HG03175 (cell line): ENCODE data around the gene EMC8.

Experiments
- ATAC-seq: cut with Tn5 transposase; IDR thresholded peaks from one replicate; pipeline ENCODE4 v1.9.1; 2021; ENCODE audit warnings: mild to moderate bottlenecking, moderate library complexity; ENCODE audit not compliant: unreplicated experiment

The EMC8 gene

DNA sequence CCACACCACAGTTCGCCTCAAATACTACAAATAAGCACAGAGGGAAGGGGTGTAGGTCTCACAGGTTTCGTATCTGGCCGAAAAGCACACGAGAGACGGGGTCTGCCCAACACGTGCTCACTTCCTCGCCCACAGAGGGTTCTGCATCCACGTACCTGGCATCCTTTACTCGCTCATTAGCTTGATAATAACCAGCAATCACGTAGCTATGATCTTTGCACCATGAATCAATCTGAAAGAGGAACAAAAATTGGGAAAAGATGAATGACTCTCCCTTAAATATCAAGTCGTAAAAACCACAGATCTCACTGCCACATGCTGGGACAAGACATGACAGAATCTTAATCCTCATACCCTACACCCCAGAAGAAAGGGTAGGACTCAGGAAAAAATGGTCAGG, 10.5 kb downstream of the EMC8 start:
- no peak for ATAC-seq

DNA sequence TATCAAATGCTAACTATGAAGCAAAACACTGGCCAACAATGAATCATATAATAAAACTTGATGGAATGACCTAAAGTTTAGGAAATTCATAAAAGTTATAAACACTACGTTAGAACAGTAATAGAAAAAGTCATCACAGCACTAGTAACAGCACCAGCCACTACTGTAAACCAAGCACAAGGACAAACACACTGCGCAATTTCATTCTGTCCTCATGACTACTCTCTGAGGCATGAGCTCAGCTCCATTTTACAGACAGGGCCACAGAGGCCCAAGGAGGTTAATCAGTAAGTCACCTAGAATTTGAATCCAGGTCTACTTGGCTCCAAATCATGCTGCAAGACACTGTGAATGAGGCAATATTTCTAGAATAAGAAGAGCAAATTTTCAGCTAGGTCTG, 13.4 kb downstream of the EMC8 start:
- no peak for ATAC-seq

DNA sequence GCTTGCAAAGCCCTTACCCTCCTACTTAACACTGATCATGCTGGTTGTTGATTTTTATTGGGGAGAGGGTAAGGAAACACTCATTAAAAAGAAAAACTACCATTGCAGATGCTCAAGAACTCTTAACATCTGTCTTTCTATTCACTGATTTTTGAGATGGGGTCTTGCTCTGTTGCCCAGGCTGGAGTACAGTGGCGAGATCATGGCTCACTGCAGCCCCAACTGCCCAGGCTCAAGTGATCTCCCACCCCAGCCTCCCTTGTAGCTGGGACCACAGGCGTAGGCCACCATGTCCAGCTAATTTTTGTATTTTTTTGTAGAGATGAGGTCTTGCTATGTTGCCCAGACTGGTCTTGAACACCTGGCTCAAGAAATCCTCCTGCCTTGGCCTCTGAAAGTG, 14.5 kb downstream of the EMC8 start:
- no peak for ATAC-seq

DNA sequence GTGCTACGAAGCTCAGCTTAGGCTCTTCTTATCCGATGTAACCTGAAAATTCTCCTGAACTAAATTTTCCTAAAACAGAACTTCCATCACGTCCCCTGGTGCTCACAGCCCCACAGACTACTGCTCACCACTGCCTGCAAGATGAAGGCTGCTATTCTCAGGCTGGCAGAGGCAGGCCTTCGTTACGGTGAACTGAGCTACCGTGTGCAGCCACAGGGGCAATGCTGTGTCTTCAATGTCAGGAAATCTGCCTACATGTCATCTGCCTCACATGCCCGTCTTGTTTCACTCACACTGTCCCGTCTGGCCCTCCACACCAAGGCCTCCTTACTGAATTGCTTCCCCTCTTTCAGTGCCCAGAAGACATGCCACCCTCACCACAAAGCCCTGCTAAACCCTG, 15.9 kb downstream of the EMC8 start:
- no peak for ATAC-seq

DNA sequence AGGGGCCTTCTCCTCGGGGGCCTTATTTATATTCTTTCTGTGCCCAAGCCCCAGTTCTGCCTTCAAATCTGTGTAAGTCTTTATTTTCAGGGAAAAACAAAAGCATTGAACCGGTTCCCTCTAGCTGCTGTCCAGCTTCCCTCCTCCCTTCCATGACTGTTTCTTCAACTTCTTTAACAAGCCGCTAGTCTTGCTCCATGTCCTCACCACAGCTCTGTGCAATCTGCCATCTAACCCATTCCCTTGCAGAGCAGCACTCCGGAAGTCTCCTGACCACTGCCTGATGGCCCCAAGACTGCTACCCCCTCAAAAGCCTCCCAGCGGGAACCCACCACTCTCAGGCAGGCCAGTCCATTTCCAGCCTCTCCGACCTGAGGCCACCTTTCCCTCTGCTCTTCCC, 16.9 kb downstream of the EMC8 start:
- no peak for ATAC-seq

DNA sequence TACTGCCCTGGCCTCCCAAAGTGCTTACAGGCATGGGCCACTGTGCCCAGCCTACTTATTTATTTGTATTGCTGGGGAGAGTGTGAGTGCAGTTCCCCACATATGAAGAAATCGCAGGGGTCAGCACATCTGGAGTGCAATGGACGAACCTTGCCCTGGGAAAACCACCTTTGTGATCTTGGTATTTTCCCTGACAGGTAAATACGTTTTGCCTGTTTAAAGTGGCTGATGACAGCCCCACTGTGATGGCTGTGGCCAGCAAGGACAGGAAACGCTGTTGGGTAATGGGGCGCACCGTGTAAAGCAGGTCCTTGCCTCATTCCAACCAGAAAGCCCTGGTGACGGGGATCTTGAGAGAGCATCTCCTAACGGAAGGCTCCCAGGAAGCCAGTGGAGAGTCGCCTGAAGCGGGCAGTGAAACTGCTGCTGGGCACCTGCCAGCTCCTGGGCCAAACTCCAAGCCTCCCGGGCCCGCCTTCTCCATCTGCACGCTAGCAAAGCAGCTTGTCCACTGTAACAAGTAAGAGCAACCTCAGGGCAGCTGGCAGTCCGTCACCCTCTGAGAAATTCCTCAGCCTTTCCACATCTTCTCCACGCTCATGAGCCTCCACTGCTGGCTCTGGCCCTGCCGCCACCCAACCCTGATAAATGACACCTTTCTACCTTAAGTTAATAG, 17.5 kb downstream of the EMC8 start:
- no peak for ATAC-seq

DNA sequence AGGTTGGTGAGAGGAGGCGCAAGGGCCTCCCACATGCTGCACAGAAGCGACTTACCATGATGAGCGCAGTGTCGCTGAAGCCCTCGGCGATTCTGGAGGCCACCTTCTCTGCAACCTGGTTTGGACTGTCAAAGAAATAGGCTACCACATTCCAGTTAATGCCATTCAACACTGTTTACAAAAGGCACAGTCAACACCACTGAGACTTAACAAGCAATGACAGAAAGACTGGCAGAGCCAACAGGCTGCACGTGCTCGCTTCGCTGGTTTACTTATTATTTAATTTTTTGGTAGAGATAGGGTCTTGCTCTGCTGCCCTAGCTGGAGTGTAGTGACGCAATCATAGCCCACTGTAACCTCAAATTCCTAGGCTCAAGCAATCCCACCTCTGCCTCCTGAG, 18.2 kb downstream of the EMC8 start:
- ATAC-seq, result no peak

DNA sequence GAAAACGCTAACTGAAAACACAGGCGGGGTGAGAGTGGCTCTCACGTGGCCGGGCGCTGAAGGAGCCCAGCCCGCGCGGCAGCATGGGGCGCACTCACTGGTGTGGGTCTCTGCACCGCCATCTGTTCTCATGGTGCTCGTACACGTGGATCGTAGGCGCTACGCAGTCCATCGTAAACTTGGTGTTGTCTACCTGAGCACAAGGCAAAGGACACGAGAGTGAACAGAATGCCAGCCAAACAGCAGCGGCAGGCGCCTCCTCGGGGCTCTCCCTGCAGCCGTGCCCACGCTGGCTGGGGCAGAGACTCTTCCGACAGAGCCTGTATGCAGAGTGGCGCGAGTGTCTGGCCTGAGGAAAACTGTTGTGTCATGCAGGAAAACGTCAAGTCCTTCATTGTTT, 19.1 kb downstream of the EMC8 start:
- ATAC-seq, result no peak

DNA sequence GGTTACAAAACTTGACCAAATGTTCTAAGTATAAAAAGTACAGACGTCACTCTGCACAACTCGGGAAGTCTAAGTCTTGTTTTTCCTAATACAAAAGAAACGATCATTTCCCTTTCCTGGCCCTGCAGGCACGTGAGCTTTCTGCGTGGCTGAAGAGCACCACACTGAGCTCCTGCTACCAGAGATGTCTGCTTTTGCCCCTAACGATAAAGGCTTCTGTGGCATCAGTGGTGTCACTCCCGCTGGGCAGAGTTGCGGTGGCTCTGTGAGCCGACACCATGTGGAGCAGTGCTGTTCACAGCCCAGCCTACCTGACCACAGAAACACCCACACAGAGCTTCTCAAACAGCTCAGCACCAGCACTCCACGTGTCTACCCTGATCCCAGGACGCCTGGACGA, 20.5 kb downstream of the EMC8 start:
- ATAC-seq, result no peak

DNA sequence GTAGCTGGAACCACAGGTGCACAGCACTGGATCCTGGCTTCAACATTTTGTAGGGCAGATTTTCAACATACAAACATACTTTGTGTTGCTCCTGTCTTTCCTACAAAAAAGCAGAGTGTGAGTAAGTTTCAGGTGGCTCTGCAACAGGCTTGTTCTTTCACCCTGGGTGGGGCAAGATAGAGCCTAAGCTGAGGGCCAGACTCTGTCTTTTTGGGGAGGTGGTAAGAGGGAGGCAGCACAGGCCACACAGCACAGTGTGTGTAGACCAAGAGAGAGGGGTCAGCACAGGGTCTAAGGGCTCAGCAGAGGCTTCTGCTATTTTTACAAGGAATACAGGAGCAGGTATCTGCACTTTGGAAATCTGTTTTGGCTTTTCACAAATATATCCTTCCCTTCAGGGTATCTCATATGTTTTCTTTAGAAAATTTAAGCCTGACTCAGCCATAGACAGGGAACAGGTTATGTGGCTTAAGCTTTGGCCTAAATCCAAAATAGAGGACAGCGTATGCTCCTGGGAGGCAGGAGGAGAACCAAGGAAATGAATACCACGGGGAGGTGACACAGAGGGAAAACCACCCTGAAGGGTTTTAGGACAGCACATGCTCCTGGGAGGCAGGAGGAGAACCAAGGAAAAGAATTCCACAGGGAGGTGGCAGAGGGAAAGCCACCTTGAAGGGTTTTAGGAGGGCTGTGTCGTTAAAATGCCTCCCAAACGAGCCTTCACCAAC, 21.6 kb downstream of the EMC8 start:
- ATAC-seq, result no peak

DNA sequence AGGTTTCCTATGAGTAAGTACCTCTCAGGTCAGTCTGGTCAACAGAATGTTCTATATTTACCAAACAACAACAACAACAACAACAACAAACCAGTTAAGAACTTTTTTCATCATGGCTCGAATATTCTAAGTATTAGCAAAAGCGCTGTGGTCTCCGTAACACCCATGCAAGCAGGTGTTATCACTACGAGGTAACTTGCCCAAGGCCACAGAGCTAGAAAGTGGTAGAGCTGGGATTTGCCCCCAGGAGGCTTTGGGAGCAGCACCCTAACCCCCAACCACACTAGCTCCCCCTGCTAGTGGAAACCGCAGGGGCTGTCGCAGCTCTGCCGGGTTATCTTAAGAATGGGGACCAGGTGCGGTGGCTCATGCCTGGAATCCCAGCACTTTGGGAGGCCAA, 24.5 kb downstream of the EMC8 start:
- ATAC-seq, result no peak

DNA sequence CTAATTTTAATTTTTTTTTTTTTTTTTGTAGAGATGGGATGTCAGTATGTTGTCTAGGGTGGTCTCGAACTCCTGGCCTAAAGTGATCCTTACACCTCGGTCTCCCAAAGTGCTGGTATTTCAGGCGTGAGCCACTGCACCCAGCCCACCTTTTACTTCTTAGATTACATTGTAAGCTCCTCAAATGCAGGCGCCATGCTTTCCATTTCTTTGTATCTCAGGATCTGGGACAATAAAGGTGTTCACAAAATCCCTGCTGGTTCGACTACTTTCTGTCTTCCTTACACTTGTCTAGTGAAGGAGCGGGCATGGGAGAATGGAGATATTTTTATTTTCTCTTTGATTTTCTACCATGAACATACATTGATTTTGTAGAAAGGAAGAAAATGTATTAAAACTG, 25.2 kb downstream of the EMC8 start:
- ATAC-seq, result no peak

DNA sequence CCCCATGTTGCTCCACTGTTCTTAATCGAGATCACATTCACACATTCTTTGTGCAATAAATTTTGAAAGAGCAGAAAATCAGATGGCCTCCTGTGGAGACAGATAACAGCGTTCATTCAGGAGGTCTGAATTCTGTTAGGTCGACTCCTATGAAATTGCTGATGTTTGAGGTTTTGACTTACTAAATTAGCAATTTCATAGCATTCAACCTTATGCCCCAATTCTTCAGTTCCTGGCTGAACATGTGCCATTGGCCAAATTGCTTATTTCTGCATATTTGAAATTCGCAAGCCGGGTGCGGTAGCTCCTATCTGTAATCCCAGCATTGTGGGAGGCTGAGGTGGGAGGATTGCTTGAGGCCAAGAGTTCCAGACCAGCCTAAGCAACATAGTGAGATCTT, 26.3 kb downstream of the EMC8 start:
- no peak for ATAC-seq

DNA sequence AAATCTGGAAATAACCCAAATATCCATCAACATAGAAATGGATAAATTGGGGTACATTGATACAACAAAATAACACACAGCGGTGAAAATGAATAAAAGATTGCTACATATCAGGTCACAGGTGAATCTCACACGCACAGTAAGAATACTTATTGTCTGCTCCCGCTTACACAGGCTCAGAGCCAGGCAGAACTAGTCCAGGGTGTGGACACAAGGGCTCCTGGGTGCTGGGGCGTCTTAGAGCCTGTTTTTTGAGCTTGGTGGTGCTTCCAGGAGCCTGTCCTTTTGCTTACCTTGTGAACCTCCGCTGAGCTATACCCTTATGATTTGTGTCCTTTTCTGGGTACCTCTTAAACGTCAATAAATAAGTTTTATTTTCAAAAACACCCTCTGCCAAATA, 28.6 kb downstream of the EMC8 start:
- no peak for ATAC-seq

DNA sequence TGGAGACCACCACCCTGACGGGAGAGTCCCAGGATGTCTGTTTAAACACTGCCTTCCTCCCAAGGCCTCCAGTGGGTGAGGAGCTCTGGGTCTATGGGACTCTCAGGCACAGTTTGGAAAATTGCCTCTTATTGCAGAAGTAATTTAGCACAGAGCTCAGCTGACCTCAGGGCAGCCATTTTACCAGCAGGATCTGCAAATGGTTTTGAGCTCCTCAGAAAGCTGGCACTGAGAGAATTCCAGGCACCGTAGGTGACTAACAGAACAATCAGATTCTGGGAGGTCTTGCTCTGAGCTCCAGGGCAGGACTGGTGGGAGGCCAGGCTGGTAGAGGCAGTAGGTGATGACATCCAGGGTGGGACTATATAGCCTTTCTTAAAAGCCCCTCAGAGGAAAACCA, 31.1 kb downstream of the EMC8 start:
- ATAC-seq, result no peak

DNA sequence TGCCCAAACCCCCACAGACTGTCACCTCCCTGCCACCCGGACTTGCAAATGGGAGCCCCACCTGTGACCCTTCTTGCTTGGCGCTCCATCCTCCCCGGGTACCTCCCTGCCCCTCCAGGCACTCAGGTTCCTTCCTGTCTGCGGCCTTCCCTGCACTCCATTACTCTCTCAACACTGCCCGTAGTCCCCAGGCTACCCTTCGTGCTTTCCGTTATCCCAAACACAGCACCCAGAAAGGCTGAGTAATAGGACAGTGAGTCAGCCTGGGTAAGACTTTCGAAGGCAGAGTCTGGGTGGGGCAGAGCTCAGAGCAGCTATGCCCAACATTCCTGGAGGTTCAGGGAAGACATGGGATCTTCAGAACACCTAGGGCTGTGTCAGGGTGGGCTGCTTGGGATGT, 31.8 kb downstream of the EMC8 start:
- ATAC-seq, result no peak

DNA sequence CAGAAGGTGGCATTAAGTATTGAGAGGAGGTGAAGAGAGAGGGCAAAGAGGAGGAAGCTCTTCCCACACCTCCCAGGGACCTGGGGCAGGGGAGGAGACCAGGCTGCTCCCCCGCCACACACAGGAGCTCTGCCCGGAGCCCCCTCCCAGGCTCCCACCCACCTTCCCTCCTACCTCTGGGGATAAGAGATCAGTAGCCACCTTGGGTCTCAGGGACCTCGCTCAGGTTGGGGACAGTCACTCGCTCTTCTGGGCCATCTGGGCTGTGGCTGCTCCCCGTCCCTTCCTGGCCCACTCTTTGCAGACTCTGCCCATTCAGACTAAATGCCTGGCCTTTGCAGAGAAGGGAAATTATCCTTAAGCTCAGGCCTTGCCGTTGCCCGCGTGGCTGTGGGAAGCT, 33.6 kb downstream of the EMC8 start:
- ATAC-seq, result no peak

DNA sequence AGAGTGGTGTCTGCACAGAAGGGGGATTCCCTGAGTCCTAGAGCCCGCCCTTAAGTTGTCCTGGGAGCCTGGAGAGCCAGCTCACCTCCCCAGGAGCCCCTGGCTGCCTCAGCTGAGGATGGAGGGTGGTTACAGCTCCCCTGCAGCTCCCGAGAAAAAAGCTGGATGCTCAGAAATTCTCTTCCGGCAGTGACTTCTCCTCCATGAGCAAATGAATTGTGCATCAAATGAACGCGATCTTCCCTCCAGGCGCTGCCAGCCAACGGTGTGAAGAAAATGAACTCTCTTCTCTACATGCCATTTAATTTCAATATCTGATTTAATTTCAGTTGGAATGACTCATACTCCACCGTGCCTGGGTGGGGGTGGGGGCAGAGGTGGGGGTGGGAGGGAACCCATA, 34.1 kb downstream of the EMC8 start:
- ATAC-seq, result no peak

DNA sequence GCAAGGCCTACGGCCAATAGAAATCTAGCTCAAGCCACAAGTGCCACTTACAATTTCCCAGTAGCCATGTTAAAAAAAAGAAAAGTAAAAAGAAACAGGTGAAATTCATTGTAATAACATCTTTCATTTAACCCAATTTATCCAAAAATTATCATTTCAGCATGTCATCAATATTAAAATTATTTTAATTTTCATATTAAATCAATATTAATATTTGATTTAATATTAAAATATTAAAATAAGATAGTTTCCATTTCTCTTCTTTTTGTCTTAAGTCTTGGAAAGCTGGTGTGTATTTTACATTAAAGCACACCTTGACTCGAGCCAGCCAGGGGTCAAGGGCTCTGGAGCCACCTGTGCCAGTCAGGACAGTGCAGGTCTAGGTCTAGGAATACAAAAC, 35.7 kb downstream of the EMC8 start:
- ATAC-seq, result no peak

DNA sequence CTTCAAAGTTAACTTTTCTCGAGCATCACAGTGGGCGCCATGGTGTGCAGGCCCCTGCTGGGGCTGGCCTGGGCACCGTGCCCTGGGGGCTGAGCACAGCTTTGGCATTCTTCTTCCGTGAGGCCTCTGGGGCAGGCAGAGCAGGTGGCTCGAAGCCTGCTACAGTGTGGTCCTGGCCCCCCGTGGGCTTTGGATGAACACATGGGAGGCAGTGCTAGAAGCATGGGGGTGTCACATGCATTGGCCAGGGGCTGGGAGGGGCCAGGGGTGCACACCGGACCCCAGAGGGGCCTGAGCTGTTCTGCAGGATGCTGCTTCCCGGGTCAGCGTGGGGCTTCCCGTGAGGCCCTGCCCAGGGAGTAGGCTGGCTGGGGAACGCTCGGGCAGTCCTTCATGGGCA, 36.4 kb downstream of the EMC8 start:
- no peak for ATAC-seq

DNA sequence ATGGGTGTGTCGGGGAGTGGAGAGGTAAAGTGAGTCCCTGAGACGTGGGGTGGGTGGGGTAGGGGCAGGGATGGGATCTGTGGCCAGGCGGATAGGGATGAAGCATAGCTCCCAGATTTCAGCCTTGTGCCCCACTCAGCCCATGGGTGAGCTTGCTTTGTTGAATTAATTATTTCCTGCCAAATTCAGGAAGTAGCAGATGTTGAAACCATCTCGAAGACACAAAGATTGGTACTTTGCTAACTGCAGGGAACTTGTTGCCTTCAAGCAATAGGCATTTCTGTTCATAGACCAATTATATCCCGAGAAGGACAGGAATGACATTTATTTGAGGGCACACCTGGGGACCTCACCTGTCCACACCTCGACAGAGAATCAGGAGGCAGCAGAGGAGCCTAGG, 37.5 kb downstream of the EMC8 start:
- no peak for ATAC-seq

DNA sequence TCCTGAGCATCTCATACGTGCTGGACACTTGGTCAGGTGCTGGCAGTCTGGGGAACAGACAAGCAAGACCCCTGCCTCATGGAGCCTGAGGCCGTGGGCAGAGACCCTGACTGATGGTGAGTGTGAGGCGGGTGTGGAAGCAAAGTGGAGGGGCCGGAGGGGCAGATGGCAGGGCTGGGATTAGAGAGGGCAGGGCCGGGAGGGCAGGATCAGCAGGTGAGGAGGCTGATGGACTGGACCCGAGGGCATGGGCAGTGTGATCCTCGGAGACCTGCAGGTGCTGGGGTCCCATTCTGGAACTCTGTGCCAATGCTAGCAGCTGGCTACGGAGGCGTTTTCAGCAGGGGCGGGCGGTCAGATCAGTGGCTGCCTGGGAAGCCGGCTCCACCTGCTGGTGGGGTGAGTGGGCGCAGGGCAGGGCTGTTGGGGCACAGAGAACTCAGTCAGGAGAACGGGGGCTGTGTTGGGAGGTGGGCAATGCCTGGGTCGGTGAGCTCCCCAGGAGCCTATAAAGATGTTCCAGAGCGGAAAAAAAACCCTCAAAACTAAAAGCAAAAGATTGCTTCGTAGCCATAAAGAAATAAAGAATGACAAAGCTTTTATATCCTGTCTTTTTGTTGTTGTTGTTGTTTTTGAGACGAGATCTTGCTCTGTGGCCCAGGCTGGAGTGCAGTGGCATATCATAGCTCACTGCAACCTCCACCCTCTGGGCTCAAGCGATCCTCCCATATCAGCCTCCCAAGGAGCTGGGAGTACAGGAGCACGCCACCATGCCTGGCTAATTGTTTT, 39.5 kb downstream of the EMC8 start:
- ATAC-seq, result no peak
